ENCODE measurements around the gene TRMT5.

TRMT5 gene

DNA sequence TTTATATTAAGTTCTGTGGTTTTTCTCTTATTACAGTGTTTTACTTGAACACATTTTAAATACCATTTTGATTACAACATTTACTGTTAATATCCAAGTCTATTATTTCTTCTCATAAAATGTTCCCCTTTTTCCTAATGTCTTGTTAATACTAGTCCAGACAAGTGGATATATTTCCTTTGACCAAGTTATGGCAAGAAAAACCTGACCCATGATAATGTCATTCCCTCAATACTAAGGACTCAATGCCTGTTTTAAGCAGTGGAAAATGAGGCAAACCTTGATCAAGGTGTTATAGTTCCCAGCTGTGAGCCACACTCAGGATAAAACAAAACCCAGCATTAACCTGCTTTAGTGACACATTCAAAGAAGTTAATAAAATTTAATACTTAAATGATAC lies 12.2 kb downstream of the TRMT5 start:
- CTCF ChIA-PET, result no interaction called here
- TF ChIP-seq CTCF (conservative IDR thresholded peaks at IDR 0.05; ENCODE audit: low read depth), result no peak
- no peak for DNase-seq (ENCODE audit: low spot score)
- POLR2A ChIA-PET (ENCODE audit: low non-redundant PET), result no interaction called here
- no peak overlapping the region for H3K27ac ChIP-seq

DNA sequence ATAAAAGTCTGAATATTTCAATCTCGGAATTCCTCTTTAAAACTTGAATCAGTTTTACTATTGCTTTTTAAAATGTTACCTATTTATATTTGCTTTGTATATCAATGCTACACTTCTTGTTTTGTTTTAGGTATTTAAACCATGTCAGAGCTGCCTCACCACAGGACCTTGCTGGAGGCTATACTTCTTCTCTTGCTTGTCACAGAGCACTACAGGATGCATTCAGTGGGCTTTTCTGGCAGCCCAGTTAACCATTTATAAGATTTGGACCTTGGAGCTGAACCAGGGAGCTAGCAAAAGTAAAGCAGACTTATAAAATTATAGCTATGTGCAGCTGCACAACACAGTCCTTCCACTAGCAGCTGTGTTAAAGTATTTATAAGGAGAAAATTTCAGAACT lies 12.8 kb downstream of the TRMT5 start:
- no peak for TF ChIP-seq CTCF (conservative IDR thresholded peaks at IDR 0.05; ENCODE audit: low read depth)
- no peak for DNase-seq (ENCODE audit: low spot score)
- ChIA-PET POLR2A (ENCODE audit: low non-redundant PET) (no interaction called here), CTCF (no interaction called here)
- no peak overlapping the region for H3K27ac ChIP-seq

DNA sequence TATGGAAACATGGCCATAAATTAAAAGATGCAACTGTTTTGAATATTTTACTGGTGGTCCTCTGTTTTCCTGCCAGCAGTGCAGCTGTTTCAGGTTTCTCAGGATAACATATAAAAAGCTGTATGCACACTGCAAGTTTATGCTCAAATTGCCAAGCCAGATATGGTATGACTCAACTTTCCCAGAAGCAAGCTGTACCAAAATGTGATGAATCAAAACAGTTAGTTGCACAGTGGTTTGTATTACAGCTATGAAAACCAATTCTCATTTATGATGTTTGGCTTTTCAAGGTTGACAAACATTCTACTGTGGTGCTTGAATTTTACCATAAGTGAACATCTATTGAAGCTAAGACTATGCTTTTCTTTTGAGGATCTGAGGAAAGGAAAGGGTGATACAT lies 15.5 kb downstream of the TRMT5 start:
- no peak overlapping the region for H3K27ac ChIP-seq
- ChIA-PET CTCF (interaction anchor here (1.0 kb wide), 1 partner anchor 11 kb away, joined by 3 read pairs; no protein-coding TSS in a partner anchor), POLR2A (ENCODE audit: low non-redundant PET) (no interaction called here)
- DNase-seq (ENCODE audit: low spot score), result no peak
- TF ChIP-seq CTCF (conservative IDR thresholded peaks at IDR 0.05; ENCODE audit: low read depth), result no peak

GRCh38 chr14:60964904-60965303 lies 16.0 kb downstream of the TRMT5 start:
- ChIA-PET POLR2A (ENCODE audit: low non-redundant PET) (no interaction called here), CTCF (interaction anchor here (1.0 kb wide), 1 partner anchor 10 kb away, joined by 3 read pairs; no protein-coding TSS in a partner anchor)
- TF ChIP-seq CTCF (conservative IDR thresholded peaks at IDR 0.05; ENCODE audit: low read depth), result no peak
- no peak for DNase-seq (ENCODE audit: low spot score)
- no peak overlapping the region for H3K27ac ChIP-seq

GRCh38 chr14:60963761-60964160 lies 17.1 kb downstream of the TRMT5 start:
- ChIA-PET CTCF (no interaction called here), POLR2A (ENCODE audit: low non-redundant PET) (no interaction called here)
- H3K27ac ChIP-seq, result no peak overlapping the region
- no peak for DNase-seq (ENCODE audit: low spot score)
- TF ChIP-seq CTCF (conservative IDR thresholded peaks at IDR 0.05; ENCODE audit: low read depth), result no peak

DNA sequence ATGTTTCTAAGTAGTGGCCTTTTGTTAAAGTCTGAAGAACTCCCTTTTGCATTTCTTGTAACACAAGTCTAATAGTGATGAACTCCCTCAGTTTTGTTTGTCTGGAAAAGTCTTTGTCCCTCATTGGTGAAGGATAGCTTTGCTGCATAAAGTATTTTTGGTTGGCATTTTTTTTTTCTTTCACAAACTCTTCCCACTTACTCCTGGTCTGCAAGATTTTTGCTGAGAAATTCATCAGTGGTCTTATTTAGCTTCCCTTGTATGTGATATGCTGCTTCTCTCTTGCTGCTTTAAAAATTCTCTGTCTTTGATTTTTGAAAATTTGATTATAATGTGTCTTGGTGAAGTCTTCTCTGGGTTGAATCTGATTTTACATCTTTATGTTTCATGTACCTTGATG lies 22.7 kb downstream of the TRMT5 start:
- ChIA-PET POLR2A (ENCODE audit: low non-redundant PET) (no interaction called here), CTCF (no interaction called here)
- no peak overlapping the region for H3K27ac ChIP-seq
- DNase-seq (ENCODE audit: low spot score), result no peak
- TF ChIP-seq CTCF (conservative IDR thresholded peaks at IDR 0.05; ENCODE audit: low read depth), result no peak

DNA sequence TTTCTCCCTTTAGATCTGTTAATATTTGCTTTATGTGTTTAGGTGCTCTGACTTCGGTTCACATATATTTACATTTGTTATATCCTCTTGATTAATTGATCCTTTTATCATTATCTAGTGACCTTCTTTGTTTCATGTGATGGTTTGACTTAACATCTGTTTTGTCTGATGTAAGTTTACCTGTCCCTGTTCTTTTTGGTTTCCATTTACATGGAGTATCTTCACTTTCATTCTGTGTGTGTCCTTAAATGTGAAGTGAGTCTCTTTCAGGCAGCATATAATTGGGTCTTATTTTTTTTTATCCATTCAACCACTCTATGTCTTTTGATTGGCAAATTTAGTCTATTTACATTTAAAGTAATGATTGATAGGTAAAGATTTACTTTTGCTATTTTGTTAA lies 24.2 kb downstream of the TRMT5 start:
- TF ChIP-seq CTCF (conservative IDR thresholded peaks at IDR 0.05; ENCODE audit: low read depth), result no peak
- H3K27ac ChIP-seq, result no peak overlapping the region
- DNase-seq (ENCODE audit: low spot score), result no peak
- CTCF ChIA-PET, result no interaction called here
- POLR2A ChIA-PET (ENCODE audit: low non-redundant PET), result no interaction called here

Measured in RWPE1 (cell line).